Activated CD8-positive, alpha-beta memory T cell treated with anti-CD3 and anti-CD28 coated beads, Interleukin-2, amount 10 ng/mL, durations not matched to agents 7 days and 5 days (primary cell): ENCODE measurements around the gene AMN. TPM values are rescaled to one million over a fixed set of nuclear protein-coding genes. Genes with fewer than 3 reads are reported as not detected.
"Not testable (repeated sequence)": the region's sequence is repeated elsewhere in the genome, so short reads cannot be mapped to it uniquely, and the experiment has no call there.

Source experiments
- ATAC-seq: fragments of 150-1000 bp; cut with Tn5 transposase; one replicate; pipeline ENCODE4 v1.10.0; 2021; ENCODE audit warnings: moderate library complexity
- CTCF ChIA-PET: fragments of 350-600 bp; sonication (Branson Sonifier 250); formaldehyde crosslinking; loops from one replicate; lab custom pipeline; 2021; ENCODE audit warnings: antibody characterized with exemption; lab: Charles Lee
- DNase-seq: peaks from one replicate; pipeline ENCODE4 v3.0.0-alpha.2; 2020
- H3K27ac Mint-ChIP-seq: one replicate; pipeline ENCODE4 v1.8.0; 2021; ENCODE audit warnings: mild to moderate bottlenecking, mixed read lengths
- H3K27me3 Mint-ChIP-seq: one replicate; pipeline ENCODE4 v1.8.0; 2021; ENCODE audit warnings: mixed read lengths
- H3K36me3 Mint-ChIP-seq: one replicate; pipeline ENCODE4 v1.8.0; 2021; ENCODE audit warnings: mild to moderate bottlenecking, mixed read lengths
- H3K4me1 Mint-ChIP-seq: one replicate; pipeline ENCODE4 v1.8.0; 2021; ENCODE audit warnings: mixed read lengths
- H3K4me3 Mint-ChIP-seq: one replicate; pipeline ENCODE4 v1.8.0; 2021; ENCODE audit warnings: mild to moderate bottlenecking, moderate library complexity, mixed read lengths
- H3K9me3 Mint-ChIP-seq: one replicate; pipeline ENCODE4 v1.8.0; 2022; ENCODE audit warnings: low read depth, mixed read lengths
- total RNA-seq, 2 experiments: library from RNA; stranded (reverse); gene quantifications; one replicate each; pipeline ENCODE4 v1.2.3, GENCODE V29; 2021

Gene AMN
- total RNA-seq: under 1 TPM; 0.35 to 0.53 TPM

DNA sequence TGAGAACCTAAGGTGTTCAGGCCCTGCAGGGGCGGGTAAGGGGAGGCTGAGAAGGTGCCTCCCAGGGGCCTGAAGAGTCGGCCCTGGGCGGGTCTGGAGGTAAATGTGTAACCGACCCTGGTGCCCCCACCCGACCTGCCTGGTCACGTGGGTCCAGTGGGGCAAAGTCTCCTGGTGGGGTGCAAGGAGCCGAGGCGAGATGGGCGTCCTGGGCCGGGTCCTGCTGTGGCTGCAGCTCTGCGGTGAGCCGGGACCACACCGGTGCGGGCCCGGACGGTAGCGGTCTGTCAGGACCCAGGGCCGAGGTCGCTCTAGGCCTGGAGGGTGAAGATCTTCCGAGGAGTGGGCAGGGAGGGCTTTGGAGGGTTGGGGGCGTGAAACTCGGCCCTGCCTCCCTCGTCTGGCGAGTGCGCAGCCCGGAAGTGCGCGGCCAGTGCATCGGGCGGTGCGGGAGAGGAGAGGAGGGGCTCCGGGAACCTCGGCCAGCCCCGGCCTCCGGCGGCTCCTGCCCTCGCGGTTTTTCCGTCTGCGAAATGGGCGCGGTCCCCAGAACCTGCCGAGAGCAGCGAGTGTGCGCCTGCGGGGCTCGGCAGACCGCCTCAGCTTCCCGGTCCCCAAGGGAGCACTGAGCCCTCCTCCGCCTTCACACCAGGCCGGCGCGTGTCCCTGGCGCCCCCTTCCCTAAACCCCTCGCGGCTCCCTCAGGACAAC lies at the start of gene AMN:
TSS of gene AMN (plus strand) at position 174 of the 711 bp plus-strand sequence. CDS start at position 200, 26 bp downstream.
- no peak for DNase-seq
- no peaks in the 10 kb centered on the region for H3K36me3 Mint-ChIP-seq
- no peak within 1 kb of the TSS for H3K4me3 Mint-ChIP-seq

GRCh38 chr14:102873131-102873530 lies 49.3 kb upstream of the AMN start:
- Mint-ChIP-seq H3K9me3 (no peaks in the 10 kb centered on the region), H3K4me1 (peaks cover 26% of the 10 kb centered on the region), H3K36me3 (peaks cover 26% of the 10 kb centered on the region), H3K4me3 (no peak overlapping the region), H3K27ac (no peak overlapping the region), H3K27me3 (no peaks in the 10 kb centered on the region)
- no peak for DNase-seq
- no peak for ATAC-seq
- CTCF ChIA-PET: interaction anchor here (0.9 kb wide), 1 partner anchor 19 kb away, joined by 3 read pairs; no protein-coding TSS in a partner anchor

More for the DNA sequence above, at the start of gene AMN:
- Mint-ChIP-seq H3K27ac (no peak within 1 kb of the TSS), H3K27me3 (peaks cover 32% of the 10 kb centered on the region), H3K4me1 (peaks cover 3% of the 10 kb centered on the region), H3K9me3 (no peaks in the 10 kb centered on the region)
- CTCF ChIA-PET: interaction anchor here (2.0 kb wide), 1 partner anchor 228 kb away, joined by 6 read pairs; no protein-coding TSS in a partner anchor
- ATAC-seq: no peak

DNA sequence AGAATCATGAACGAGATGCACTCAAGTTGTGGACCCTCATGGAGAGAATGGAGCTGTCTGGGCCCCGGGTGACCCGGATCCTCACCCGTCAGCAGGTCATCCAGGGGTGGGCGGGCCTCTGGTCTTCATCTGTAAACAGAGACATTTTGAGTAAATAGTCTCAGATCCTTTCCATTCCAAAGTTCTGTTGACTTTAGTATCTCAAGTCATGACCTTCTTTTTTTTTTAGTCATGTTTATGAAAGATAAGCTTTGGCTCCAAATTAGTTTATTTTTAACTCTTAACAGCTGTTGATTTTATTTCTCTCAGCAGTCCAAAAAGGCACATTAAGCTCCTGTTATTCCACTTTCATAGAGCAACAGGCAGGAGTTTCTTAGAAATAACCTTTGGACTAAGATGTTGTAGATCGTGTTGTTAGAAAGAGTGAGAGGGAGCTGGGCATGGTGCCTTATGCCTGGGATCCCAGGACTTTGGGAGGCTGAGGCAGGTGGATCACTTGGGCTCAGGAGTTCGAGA lies 48.9 kb upstream of the AMN start:
- Mint-ChIP-seq H3K27me3 (no peaks in the 10 kb centered on the region), H3K4me1 (peaks cover 26% of the 10 kb centered on the region), H3K9me3 (no peaks in the 10 kb centered on the region), H3K27ac (no peak overlapping the region), H3K4me3 (no peak overlapping the region), H3K36me3 (peaks cover 25% of the 10 kb centered on the region)
- CTCF ChIA-PET: no interaction called here
- no peak for DNase-seq
- no peak for ATAC-seq

DNA sequence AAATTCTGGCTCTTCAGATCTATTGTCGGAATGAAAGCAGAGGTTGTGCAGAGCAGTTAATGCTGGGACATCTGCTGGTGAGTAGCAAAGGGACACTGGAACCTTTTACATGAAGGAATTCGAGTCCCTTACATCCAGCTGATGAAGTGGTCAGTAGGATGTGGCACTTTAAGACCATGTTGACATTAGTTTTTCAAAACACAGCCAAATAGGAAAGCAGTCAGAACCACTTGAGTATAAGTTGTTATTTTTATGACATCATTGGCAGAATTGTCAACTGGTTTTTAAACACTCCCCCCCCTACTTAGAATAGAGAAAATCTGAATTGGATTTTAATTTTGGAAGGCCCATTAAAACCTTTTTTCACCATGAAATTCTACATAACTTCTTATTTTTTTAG lies 46.8 kb upstream of the AMN start:
- ATAC-seq (no peak), DNase-seq (no peak)
- Mint-ChIP-seq H3K4me1 (peaks cover 19% of the 10 kb centered on the region), H3K27ac (no peak overlapping the region), H3K36me3 (peaks cover 22% of the 10 kb centered on the region), H3K9me3 (no peaks in the 10 kb centered on the region), H3K4me3 (no peak overlapping the region), H3K27me3 (no peaks in the 10 kb centered on the region)
- CTCF ChIA-PET: no interaction called here

DNA sequence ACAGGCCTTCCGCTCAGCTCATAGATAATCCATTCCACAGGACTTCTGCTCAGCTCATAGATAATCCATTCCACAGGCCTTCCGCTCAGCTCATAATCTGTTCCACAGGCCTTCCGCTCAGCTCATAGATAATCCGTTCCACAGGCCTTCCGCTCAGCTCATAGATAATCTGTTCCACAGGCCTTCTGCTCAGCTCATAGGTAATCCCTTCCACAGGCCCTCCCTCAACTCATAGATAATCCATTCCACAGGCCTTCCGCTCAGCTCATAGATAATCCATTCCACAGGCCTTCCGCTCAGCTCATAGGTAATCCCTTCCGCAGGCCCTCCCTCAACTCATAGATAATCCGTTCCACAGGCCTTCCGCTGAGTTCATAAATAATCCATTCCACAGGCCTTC lies 45.0 kb upstream of the AMN start:
- not testable (repeated sequence) for H3K27me3 Mint-ChIP-seq, H3K9me3 Mint-ChIP-seq, H3K27ac Mint-ChIP-seq, ATAC-seq, DNase-seq, H3K4me3 Mint-ChIP-seq
- H3K4me1 Mint-ChIP-seq: peaks cover 13% of the 10 kb centered on the region
- CTCF ChIA-PET: interaction anchor here (0.7 kb wide), 1 partner anchor 14 kb away, joined by 3 read pairs; no protein-coding TSS in a partner anchor
- peaks cover 23% of the 10 kb centered on the region for H3K36me3 Mint-ChIP-seq

- Mint-ChIP-seq H3K9me3 (no peaks in the 10 kb centered on the region), H3K27ac (no peak overlapping the region), H3K36me3 (peaks cover 29% of the 10 kb centered on the region), H3K27me3 (no peaks in the 10 kb centered on the region), H3K4me1 (peaks cover 19% of the 10 kb centered on the region), H3K4me3 (no peak overlapping the region)
- no peak for DNase-seq
- CTCF ChIA-PET: interaction anchor here (0.7 kb wide), 1 partner anchor 13 kb away, joined by 3 read pairs; no protein-coding TSS in a partner anchor
- ATAC-seq: peak; percentile 45
Measured at GRCh38 chr14:102878174-102878969, 44.1 kb upstream of the AMN start.

DNA sequence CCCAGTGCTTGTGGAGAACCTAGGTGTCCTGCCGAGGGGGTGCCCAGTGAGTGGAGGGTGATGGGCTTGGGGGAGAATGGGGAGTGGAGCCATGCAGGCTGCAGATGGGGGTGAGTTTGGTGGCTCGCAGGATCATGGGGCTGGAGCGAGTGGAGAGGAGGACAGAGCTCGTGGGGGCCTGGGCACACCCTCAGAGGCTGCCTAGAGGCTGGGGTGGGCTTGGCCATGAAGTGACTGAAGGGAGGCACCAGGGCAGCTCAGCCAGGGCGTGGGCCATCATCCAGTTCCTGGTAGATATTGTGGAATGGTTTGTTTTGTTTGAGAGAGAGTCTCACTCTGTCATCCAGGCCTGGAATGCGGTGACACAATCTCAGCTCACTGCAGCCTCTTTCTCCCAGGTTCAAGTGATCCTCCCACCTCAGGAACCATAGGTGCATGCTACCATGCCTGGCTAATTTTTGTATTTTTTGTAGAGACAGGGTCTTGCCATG lies 43.4 kb upstream of the AMN start:
- Mint-ChIP-seq H3K27me3 (no peaks in the 10 kb centered on the region), H3K4me1 (peaks cover 20% of the 10 kb centered on the region), H3K27ac (peak overlapping the region; percentile 37), H3K36me3 (peaks cover 31% of the 10 kb centered on the region), H3K9me3 (no peaks in the 10 kb centered on the region), H3K4me3 (no peak overlapping the region)
- ATAC-seq (no peak), DNase-seq (no peak)
- CTCF ChIA-PET: interaction anchor here (0.6 kb wide), 1 partner anchor 105 kb away, joined by 3 read pairs; no protein-coding TSS in a partner anchor

GRCh38 chr14:102882226-102882906 lies 40.1 kb upstream of the AMN start:
- Mint-ChIP-seq H3K4me1 (peaks cover 20% of the 10 kb centered on the region), H3K27ac (peak overlapping the region; percentile 8), H3K4me3 (no peak overlapping the region), H3K9me3 (no peaks in the 10 kb centered on the region), H3K36me3 (peaks cover 33% of the 10 kb centered on the region), H3K27me3 (no peaks in the 10 kb centered on the region)
- CTCF ChIA-PET: no interaction called here
- DNase-seq: no peak
- no peak for ATAC-seq

DNA sequence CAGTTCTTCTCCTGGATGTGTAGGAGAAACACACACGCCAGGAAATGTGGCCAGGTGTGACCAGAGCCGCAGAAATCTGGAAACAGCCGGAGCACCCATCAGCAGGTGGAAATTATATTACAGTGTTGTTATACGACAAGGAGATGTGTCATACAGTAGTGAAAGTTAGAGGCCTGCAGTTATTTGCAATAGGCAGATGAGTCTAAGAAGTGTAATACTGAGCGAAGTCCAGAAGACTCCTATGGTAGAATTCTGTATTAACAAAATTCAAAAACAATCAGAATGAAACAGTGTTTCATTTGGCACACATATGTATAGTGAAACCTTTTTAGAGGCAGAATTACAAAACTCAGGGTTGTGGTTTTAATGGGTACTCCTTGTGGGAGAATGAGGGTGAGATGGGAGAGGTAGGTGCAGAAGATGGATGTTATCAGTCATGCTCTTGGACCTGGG lies 39.3 kb upstream of the AMN start:
- H3K36me3 Mint-ChIP-seq: peaks cover 36% of the 10 kb centered on the region
- CTCF ChIA-PET: no interaction called here
- H3K27ac Mint-ChIP-seq: peak overlapping the region; percentile 38
- DNase-seq: no peak
- ATAC-seq: peak; percentile 56
- H3K4me1 Mint-ChIP-seq: peaks cover 20% of the 10 kb centered on the region
- H3K9me3 Mint-ChIP-seq: no peaks in the 10 kb centered on the region
- H3K4me3 Mint-ChIP-seq: no peak overlapping the region
- no peaks in the 10 kb centered on the region for H3K27me3 Mint-ChIP-seq

DNA sequence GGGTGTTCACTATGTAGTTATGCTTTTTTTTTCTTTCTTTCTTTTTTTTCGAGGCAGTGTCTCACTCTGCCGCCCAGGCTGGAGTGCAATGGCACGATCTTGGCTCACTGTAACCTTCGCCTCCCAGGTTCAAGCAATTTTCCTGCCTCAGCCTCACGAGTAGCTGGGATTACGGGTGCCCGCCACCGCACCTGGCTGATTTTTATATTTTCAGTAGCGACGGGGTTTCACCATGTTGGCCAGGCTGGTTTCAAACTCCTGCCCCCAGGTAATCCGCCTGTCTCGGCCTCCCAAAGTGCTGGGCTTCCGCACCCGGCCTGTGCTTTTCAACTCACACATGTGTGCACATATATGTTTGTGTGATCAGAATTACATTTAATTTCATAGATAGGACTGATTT lies 38.9 kb upstream of the AMN start:
- DNase-seq (no peak), ATAC-seq (no peak)
- no peaks in the 10 kb centered on the region for H3K9me3 Mint-ChIP-seq
- H3K36me3 Mint-ChIP-seq: peaks cover 36% of the 10 kb centered on the region
- H3K4me3 Mint-ChIP-seq: no peak overlapping the region
- H3K27ac Mint-ChIP-seq: no peak overlapping the region
- CTCF ChIA-PET: no interaction called here
- peaks cover 20% of the 10 kb centered on the region for H3K4me1 Mint-ChIP-seq
- no peaks in the 10 kb centered on the region for H3K27me3 Mint-ChIP-seq

DNA sequence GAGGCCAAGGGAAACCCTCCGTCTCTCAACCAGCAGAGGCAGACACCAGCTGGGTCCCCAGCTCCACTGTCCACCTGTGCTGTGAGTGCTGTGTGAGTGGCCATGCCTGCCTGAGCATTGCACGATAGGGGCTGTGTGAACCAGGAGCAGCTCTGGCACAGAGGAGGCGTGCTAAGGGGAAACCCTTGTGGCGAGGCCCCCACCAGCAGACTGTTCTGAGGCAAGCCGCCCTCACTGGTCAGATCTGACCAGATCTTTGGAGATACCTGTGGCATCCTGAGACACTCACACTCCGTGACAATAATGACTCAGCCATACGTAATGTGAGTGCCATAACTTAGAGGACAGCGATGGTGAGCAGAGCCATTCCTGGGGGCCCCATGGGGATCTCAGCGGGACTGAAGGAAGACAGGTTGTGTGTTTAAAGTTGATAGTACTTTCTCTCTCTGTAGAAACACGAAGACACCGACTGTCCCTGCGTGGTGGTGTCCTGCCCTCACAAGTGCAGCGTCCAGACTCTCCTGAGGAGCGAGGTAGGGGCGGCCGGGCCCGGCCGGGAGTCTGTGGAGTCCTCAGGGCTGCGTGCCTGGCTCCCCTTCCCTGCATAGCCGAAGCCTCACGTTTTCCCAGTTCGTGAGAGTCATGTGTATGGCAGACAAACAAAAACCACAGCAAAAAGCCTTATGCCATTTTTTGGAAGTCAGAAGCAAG lies 36.6 kb upstream of the AMN start:
- no peak overlapping the region for H3K27ac Mint-ChIP-seq
- no peaks in the 10 kb centered on the region for H3K27me3 Mint-ChIP-seq
- CTCF ChIA-PET: no interaction called here
- H3K4me1 Mint-ChIP-seq: peaks cover 17% of the 10 kb centered on the region
- H3K4me3 Mint-ChIP-seq: no peak overlapping the region
- no peaks in the 10 kb centered on the region for H3K9me3 Mint-ChIP-seq
- H3K36me3 Mint-ChIP-seq: peaks cover 33% of the 10 kb centered on the region
- no peak for DNase-seq
- ATAC-seq: no peak

DNA sequence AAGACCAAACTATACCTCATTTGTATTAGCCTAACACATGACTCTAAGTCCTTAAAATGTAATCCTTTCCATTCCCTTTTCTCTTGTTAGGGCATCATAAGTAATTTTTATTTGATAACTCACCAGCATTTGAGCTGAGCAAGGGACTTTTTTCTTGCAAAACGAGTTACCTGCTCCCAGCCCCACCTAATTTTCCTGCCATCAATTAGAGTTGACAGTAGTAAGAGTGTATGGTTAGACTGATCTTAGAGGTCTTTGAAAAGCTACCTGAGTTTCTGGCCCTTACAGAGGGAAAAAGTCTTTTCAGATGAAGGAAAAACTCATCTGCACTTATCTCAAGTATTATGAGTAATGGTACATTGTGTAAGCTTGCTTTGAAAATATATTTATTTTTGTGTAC lies 33.7 kb upstream of the AMN start:
- Mint-ChIP-seq H3K4me1 (no peaks in the 10 kb centered on the region), H3K36me3 (peaks cover 27% of the 10 kb centered on the region), H3K4me3 (no peak overlapping the region), H3K27ac (no peak overlapping the region), H3K27me3 (no peaks in the 10 kb centered on the region), H3K9me3 (no peaks in the 10 kb centered on the region)
- CTCF ChIA-PET: no interaction called here
- no peak for ATAC-seq
- DNase-seq: no peak
